HG02973 (cell line): ENCODE results near the gene BTBD19.
"Not testable (repeated sequence)": the region's sequence is repeated elsewhere in the genome, so short reads cannot be mapped to it uniquely, and the experiment has no call there.

ENCODE experiments used
- ATAC-seq: cut with Tn5 transposase; IDR thresholded peaks from one replicate; pipeline ENCODE4 v1.9.1; 2021; ENCODE audit warnings: moderate library complexity; ENCODE audit not compliant: unreplicated experiment

Gene BTBD19

GRCh38 chr1:44827197-44828002, 19.1 kb downstream of the BTBD19 start:
- ATAC-seq = no peak

GRCh38 chr1:44828003-44828651, 19.8 kb downstream of the BTBD19 start:
- no peak for ATAC-seq

GRCh38 chr1:44828841-44829440, 20.6 kb downstream of the BTBD19 start:
- no peak for ATAC-seq

GRCh38 chr1:44829506-44830384, 21.4 kb downstream of the BTBD19 start:
- no peak for ATAC-seq

- no peak for ATAC-seq
Measured at GRCh38 chr1:44830900-44831304, 22.6 kb downstream of the BTBD19 start.

- no peak for ATAC-seq
Measured at GRCh38 chr1:44831516-44831915, 23.2 kb downstream of the BTBD19 start.

GRCh38 chr1:44832056-44832705, 23.9 kb downstream of the BTBD19 start:
- ATAC-seq = no peak

GRCh38 chr1:44834328-44834727, 26.0 kb downstream of the BTBD19 start:
- ATAC-seq = no peak

GRCh38 chr1:44835738-44836675, 27.7 kb downstream of the BTBD19 start:
- ATAC-seq = no peak

GRCh38 chr1:44838294-44838693, 30.0 kb downstream of the BTBD19 start:
- not testable (repeated sequence) for ATAC-seq

GRCh38 chr1:44839576-44839975, 31.3 kb downstream of the BTBD19 start:
- ATAC-seq = no peak

GRCh38 chr1:44842486-44842861, 34.2 kb downstream of the BTBD19 start:
- no peak for ATAC-seq

- ATAC-seq = no peak
Measured at GRCh38 chr1:44842862-44843655, 34.7 kb downstream of the BTBD19 start, which contains the start of gene PTCH2. Gene PTCH2, minus strand, starts transcription at chr1:44843253. Its CDS starts 321 bp downstream, at chr1:44842932.

GRCh38 chr1:44846985-44847384, 38.7 kb downstream of the BTBD19 start:
- ATAC-seq = no peak

- ATAC-seq = no peak
Measured at GRCh38 chr1:44847845-44848244, 39.5 kb downstream of the BTBD19 start.

GRCh38 chr1:44848456-44849181, 40.3 kb downstream of the BTBD19 start:
- ATAC-seq = no peak

- ATAC-seq = no peak
Measured at GRCh38 chr1:44849575-44850132, 41.3 kb downstream of the BTBD19 start.

GRCh38 chr1:44851308-44851707, 43.0 kb downstream of the BTBD19 start:
- ATAC-seq = no peak
